ES-I3 (cell line): ENCODE measurements around the gene CLDN24.

ENCODE experiments used
- H3K36me3 ChIP-seq: 2 replicates; pipeline ENCODE4 v1.6.1; 2013; ENCODE audit warnings: mild to moderate bottlenecking, low read length, control low read depth, moderate library complexity; ENCODE audit not compliant: insufficient read depth
- H3K4me1 ChIP-seq: 2 replicates; pipeline ENCODE4 v1.6.1; 2013; ENCODE audit warnings: mild to moderate bottlenecking, control low read depth, low read length; ENCODE audit not compliant: insufficient read depth
- H3K9ac ChIP-seq: 2 replicates; pipeline ENCODE4 v1.6.1; 2013; ENCODE audit warnings: low read depth, mild to moderate bottlenecking, low read length, moderate library complexity
- H3K9me3 ChIP-seq: 2 replicates; pipeline ENCODE4 v1.6.1; 2013; ENCODE audit warnings: mild to moderate bottlenecking, low read length, moderate library complexity; ENCODE audit not compliant: control insufficient read depth, insufficient read depth

The CLDN24 gene

DNA sequence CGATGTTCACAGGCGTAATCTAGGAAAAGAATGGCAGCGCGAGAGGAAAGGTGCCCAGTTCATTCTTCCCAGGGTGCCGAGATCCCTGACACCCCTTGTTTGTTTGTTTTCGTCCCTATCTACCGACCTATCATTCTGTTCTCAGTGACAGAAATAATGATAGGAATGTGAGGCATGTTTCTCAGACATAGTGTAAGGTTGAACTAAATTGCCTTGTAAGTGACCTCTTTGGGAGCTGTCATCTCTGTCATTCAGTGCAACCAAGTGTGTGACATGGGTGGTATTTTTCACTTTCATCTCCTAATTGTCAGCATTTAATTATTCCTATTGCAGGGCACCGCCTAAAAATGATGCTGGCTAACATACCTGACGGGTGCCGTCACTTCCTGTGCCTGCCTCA lies 26.5 kb downstream of the CLDN24 start:
- no peaks in the 10 kb centered on the region for H3K4me1 ChIP-seq
- H3K9ac ChIP-seq: no peak overlapping the region
- no peaks in the 10 kb centered on the region for H3K9me3 ChIP-seq
- peaks cover 23% of the 10 kb centered on the region for H3K36me3 ChIP-seq

DNA sequence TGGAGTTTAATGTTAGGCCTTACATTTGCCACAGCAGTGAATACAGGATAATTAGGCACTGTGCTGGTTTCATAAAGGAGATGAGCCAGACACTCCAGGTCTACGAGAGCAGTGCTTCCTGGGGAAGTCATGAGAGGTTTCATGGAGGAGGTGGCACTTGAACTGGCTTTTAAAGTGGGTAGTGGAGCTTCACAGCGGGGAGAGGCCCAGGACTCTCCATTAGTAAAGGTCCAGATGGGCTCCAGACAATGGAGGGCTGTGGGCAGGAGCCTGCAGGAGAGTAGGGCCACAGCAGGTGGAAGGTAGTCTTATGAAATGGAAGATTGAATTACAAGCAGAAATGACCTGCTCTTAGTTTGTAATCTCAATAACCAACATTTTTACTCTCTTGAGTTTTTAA lies 31.2 kb downstream of the CLDN24 start:
- no peaks in the 10 kb centered on the region for H3K9me3 ChIP-seq
- H3K36me3 ChIP-seq: peaks cover 38% of the 10 kb centered on the region
- no peak overlapping the region for H3K9ac ChIP-seq
- no peaks in the 10 kb centered on the region for H3K4me1 ChIP-seq

DNA sequence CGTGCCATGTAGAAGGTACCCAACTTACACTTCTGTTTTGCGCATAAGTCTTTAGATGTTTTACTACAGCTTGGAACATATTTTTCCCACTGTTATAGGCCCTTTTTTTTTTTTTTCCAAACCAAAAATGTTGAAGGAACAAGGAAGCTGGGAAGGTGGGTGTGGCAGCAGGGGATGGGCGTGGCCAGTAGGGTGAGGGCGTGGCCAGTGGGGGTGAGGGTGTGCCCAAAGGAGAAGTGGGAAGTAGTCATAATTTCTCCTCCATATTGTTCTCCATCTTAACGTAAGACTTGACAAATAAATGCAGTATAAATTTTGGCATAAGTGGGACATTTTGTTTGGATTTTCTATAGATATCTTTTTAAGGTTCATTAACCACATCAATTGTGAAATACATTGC lies 32.5 kb downstream of the CLDN24 start:
- no peaks in the 10 kb centered on the region for H3K9me3 ChIP-seq
- peaks cover 35% of the 10 kb centered on the region for H3K36me3 ChIP-seq
- no peaks in the 10 kb centered on the region for H3K4me1 ChIP-seq
- no peak overlapping the region for H3K9ac ChIP-seq

DNA sequence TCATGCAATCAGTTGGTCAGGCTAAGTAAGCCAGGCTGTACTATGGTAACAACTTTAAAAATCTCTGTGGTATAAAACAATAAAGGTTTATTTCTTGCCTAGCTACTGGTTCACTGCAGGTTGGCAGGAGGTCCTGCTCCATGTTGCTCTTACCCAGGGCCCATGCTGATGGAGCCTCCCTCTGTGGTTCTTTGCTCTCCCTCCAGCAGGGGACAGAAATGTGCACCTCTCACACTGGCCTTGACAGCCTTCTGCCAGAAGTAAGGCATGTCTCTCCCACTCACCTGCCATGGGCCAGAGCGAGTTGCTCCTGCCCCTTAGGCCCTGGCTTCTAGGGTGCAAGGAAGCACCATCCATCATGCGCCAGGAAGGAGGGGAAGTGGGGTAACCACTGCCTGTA lies 33.3 kb downstream of the CLDN24 start:
- Histone ChIP-seq H3K36me3 (peaks cover 32% of the 10 kb centered on the region), H3K4me1 (no peaks in the 10 kb centered on the region), H3K9me3 (no peaks in the 10 kb centered on the region), H3K9ac (no peak overlapping the region)

DNA sequence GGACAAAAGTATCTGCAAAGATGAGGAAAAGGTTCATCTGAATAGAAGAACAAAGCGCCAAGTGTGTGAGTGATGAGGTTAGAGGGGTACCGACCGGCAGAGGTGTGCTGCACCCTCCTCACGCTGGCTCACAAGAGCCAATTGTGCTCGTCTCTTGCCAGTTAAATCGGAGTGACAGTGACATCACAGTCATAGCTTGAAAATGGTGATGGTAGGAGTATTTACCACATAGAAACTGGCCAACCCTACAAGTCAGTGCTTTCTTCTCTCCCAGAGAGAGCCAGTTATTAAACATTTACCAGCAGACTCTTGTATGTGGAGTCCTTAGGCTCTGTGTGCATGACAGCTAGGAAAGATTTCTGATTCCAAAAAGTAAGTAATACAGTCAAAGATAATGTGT lies 34.5 kb downstream of the CLDN24 start:
- no peaks in the 10 kb centered on the region for H3K4me1 ChIP-seq
- H3K36me3 ChIP-seq: peaks cover 35% of the 10 kb centered on the region

DNA sequence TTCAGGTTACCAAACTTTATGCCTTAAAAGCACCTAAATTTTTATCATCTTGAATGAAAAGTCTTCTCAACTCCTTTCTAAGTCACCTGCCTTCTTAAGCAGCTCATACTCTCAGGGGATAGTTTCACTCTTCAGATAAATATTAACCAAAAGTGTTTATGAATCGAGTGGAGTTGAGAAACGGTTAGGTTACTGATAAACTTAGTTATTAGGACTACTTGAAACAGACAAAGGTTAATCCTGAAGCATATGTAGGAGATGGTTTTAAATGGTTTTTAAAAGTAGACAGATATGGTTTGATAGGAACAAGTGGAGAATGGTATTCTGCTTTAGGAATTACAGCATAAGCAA lies 34.9 kb downstream of the CLDN24 start:
- peaks cover 38% of the 10 kb centered on the region for H3K36me3 ChIP-seq
- no peak overlapping the region for H3K9ac ChIP-seq
- no peaks in the 10 kb centered on the region for H3K4me1 ChIP-seq
- no peaks in the 10 kb centered on the region for H3K9me3 ChIP-seq

More for the DNA sequence above, 34.5 kb downstream of the CLDN24 start:
- no peak overlapping the region for H3K9ac ChIP-seq
- H3K9me3 ChIP-seq: no peaks in the 10 kb centered on the region

DNA sequence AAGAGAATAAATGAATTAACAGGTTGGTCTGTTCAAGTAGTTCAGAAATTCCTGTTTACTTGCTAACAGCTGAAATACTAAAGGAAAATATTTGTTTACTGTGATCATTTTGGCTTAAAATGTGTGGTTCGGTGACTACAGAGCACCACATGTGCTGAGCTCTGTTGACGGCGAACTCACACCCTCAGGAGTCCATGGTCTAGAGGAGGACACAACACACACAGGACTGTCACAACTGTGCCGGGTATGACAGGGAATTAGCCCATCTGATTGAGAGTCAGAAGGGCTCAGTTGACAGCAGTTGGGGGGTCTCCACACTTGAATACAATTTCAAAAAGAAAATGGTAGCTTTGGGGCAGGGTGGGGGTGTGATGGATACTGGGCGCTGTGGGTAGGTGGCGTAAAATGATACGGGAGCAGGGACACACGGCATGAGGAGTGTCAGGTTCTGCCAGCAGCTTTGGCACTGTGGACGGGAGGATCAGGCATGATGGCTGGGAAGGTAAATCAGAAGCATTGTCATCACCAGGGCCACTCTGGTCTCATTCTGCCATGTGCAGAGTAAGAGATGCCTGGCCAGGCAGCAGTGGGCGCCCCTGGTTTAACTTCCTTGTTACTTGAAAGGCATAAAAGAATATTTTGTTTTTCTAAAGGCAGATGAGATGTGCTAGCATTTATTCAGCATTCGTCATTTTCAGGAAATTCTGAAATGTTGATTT lies 35.5 kb downstream of the CLDN24 start:
- Histone ChIP-seq H3K4me1 (no peaks in the 10 kb centered on the region), H3K9me3 (no peaks in the 10 kb centered on the region), H3K9ac (no peak overlapping the region), H3K36me3 (peaks cover 38% of the 10 kb centered on the region)

DNA sequence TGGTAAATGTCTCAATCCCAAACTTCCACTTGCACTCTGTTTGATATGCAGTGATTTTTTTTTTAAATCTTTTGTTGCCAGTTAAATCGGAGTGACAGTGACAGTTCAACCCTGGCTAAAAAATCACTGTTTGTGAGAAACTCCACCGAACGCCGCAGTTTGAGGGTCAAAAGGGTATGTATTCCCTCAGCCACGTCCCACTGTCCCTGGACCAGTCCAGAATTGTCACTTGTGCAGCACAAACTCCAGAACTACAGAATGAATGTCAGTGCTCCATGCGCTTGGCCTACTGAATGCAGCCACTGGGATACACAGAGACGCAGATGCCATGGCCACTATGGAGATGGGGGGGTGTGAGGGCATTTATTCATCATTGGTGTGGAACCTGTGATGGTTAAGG lies 36.3 kb downstream of the CLDN24 start:
- no peak overlapping the region for H3K9ac ChIP-seq

DNA sequence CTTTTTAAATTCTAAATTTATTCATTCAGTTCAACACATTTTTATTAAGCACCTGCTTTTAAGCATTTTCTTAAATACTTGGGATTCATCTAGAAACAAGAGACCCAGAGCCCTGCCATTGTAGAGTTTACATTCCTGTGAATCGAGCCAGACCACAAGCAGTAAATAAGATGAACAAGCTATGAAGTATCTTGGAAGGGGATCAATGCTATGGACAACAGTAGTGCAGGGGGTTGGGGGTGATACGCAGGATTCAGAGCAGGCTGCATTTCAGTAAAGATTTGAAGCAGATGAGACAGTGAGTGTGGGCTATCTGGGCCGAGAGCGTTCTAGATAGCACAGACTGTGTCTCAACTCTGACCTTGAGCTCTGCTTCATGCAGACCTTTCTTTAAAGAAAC lies 37.3 kb downstream of the CLDN24 start:
- Histone ChIP-seq H3K9ac (no peak overlapping the region), H3K9me3 (no peaks in the 10 kb centered on the region), H3K36me3 (peaks cover 38% of the 10 kb centered on the region), H3K4me1 (no peaks in the 10 kb centered on the region)

More for the DNA sequence above, 36.3 kb downstream of the CLDN24 start:
- H3K36me3 ChIP-seq: peaks cover 37% of the 10 kb centered on the region
- H3K9me3 ChIP-seq: no peaks in the 10 kb centered on the region
- no peaks in the 10 kb centered on the region for H3K4me1 ChIP-seq

DNA sequence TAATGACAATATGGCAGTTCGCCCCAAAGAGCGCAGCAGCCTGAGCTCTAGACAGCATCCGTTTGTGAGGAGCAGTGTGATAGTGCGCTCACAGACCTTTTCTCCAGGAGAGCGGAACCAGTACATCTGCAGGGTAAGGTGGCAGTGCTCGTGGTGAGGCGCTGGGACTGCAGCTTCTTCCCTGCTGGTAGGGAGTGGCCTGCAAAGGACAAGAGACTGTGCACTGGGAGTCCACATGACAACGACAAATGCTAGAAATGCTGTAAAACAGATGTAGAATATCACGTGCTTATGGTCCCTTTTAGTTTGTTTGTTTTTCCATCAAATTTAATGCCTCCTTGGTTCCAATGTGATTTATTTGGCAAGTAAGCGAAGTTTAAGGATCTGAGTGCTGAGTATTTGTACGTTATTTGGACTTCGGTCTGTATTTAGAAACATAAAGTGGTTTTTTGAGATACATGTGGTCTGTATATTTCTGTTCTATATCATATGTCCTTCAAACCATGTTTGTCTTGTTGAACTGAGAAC lies 37.9 kb downstream of the CLDN24 start:
- Histone ChIP-seq H3K4me1 (no peaks in the 10 kb centered on the region), H3K36me3 (peaks cover 31% of the 10 kb centered on the region), H3K9me3 (no peaks in the 10 kb centered on the region), H3K9ac (no peak overlapping the region)

DNA sequence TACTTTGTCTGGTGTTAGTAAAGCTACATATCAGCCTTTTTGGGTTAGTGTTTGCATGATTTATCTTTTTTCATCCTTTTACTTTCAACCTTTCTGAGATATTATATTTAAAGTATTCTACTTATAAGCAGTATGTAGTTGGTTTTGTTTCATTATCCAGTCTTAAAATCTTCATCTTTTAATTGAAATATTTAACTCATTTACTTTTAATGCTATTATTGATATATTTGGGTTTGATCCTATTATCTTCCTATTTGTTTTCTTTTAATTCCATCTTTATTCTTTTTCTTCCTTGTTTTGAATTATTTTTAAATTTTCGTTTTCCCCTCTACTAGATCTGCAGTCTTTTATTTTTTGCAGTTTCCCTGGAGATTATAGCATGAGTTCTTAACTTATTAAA lies 46.1 kb downstream of the CLDN24 start:
- Histone ChIP-seq H3K9ac (no peak overlapping the region), H3K36me3 (peaks cover 16% of the 10 kb centered on the region), H3K4me1 (no peaks in the 10 kb centered on the region), H3K9me3 (peaks cover 24% of the 10 kb centered on the region)

DNA sequence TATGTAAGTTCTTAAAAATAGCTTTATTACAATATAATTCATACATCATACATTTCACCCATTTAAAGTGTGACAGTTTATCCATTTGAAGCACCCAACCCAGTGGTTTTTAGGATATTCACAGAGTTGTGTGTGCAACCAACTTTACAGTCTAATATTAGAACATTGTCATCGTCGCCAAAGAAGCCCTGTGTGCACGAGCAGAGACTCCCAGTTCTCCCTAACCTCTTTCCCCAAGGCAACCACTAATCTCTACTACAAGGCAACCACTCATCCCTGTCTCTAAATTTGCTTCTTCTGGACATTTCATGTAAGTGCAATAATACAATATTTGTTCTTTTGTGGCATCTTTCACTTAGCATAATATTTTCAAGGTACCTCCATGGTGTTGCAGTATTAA lies 49.8 kb downstream of the CLDN24 start:
- Histone ChIP-seq H3K4me1 (no peaks in the 10 kb centered on the region), H3K9me3 (peaks cover 24% of the 10 kb centered on the region), H3K36me3 (peaks cover 26% of the 10 kb centered on the region), H3K9ac (no peak overlapping the region)
